ENCODE measurements around the gene SWI5.

The SWI5 gene

GRCh38 chr9:128296340-128297220, 20.5 kb downstream of the SWI5 start:
- TF ChIP-seq CTCF (IDR thresholded peaks at IDR 0.05; ENCODE audit: extremely low read depth, missing control alignments) = no peak
- no peak for DNase-seq (ENCODE audit: low spot score)

DNA sequence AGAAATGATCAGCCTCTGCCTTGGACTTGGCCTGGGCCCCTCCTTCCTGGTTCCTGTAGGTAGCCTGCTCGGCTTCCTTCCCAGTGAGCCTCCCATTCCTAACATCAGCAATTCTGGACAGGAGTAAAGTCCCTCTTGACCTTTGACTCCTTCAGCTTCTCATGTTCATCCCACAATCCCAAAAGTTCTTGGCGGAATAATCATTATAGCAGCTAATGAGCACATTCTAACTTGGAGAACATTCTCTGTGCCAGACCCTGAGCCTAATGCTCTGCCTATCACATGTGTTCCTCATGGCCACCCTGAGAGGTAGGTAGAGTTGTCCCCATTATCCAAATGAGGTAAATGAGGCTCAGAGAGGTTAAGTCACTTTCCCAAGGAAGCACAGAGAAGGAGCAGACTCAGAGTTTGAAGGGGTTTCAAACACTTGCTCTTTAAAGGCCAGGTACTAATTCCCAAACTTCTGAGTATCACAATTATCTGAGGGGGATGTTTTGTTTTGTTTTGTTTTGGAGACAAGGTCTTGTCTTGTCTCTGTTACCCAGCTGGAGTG, 21.2 kb downstream of the SWI5 start:
- DNase-seq (ENCODE audit: low spot score) = no peak
- TF ChIP-seq CTCF (IDR thresholded peaks at IDR 0.05; ENCODE audit: extremely low read depth, missing control alignments) = no peak

- no peak for DNase-seq (ENCODE audit: low spot score)
- TF ChIP-seq CTCF (IDR thresholded peaks at IDR 0.05; ENCODE audit: extremely low read depth, missing control alignments) = no peak
Measured at GRCh38 chr9:128298535-128299482, 22.7 kb downstream of the SWI5 start.

- TF ChIP-seq CTCF (IDR thresholded peaks at IDR 0.05; ENCODE audit: extremely low read depth, missing control alignments) = no peak
- DNase-seq (ENCODE audit: low spot score) = no peak
Measured at GRCh38 chr9:128304136-128304970, 28.3 kb downstream of the SWI5 start.

DNA sequence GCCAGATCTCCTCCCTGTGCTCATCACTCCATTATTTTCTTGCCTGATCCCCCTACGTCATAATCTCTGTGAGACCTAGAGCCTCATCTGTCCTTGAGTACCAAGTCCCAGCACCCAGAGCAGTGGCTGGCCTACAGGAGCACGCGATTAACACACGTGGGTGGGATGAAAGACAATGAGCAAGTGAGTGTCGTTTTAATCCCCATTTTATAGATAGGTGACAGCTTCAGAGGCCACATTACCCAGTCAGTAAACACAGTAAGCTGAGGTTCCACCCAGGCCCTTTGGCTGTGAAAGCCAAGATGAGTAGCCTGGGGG, 28.9 kb downstream of the SWI5 start:
- no peak for DNase-seq (ENCODE audit: low spot score)
- no peak for TF ChIP-seq CTCF (IDR thresholded peaks at IDR 0.05; ENCODE audit: extremely low read depth, missing control alignments)

DNA sequence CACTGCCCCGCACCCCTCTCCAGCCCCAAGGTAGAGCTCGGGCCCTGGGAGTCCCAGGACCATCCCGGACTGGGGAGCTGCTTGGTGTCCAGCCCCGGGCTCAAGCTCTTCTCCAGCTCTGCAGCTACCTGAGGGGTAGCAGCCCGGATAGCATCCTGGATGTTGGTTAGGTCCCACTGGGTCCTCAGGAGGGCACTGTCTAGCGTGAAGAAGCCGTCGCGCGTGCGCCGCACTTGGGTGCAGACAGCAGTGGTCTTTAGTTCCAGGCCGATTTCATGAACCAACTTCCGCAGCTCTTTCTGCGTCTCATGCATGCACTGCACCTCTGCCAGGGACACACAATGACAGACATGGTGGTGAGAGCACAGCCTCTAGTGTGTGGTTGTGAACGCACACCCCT, 33.5 kb downstream of the SWI5 start:
- no peak for DNase-seq (ENCODE audit: low spot score)
- no peak for TF ChIP-seq CTCF (IDR thresholded peaks at IDR 0.05; ENCODE audit: extremely low read depth, missing control alignments)

All from GM20000 (cell line).